BE2C (cell line): ENCODE measurements around the gene ZNF432.
A peak's percentile ranks its signal among the peaks of the same experiment; 100 is the strongest.

Source experiments
- DNase-seq: peaks from one replicate; pipeline ENCODE4 v3.0.0-alpha.2; 2020
- H3K27me3 ChIP-seq: fragments of 250-450 bp; sonication (Bioruptor Pico); 2 replicates; pipeline ENCODE4 v1.5.1; 2020; ENCODE audit warnings: mild to moderate bottlenecking
- H3K36me3 ChIP-seq: fragments of 250-450 bp; sonication (Bioruptor Pico); 2 replicates; pipeline ENCODE4 v1.5.1; 2020; ENCODE audit warnings: mild to moderate bottlenecking
- H3K4me1 ChIP-seq: fragments of 250-450 bp; sonication (Bioruptor Pico); 2 replicates; pipeline ENCODE4 v1.5.1; 2020
- H3K4me3 ChIP-seq: 2 replicates; pipeline ENCODE4 v1.5.1; 2011; ENCODE audit warnings: low read depth, low read length
- H3K9me3 ChIP-seq: fragments of 250-450 bp; sonication (Bioruptor Pico); 2 replicates; pipeline ENCODE4 v1.5.1; 2020
- CTCF ChIP-seq: IDR thresholded peaks from 2 replicates; pipeline ENCODE4 v1.5.1; 2012; ENCODE audit warnings: mild to moderate bottlenecking, low read depth, low read length

The ZNF432 gene

GRCh38 chr19:52007806-52008557, 40.7 kb downstream of the ZNF432 start, which contains the start of gene ZNF615:
Gene ZNF615 (minus strand): TSS chr19:52008211. CDS start chr19:52003711, 4,500 bp downstream.
- Histone ChIP-seq H3K4me1 (no peaks in the 10 kb centered on the region), H3K36me3 (peaks cover 15% of the 10 kb centered on the region), H3K27me3 (no peaks in the 10 kb centered on the region), H3K9me3 (no peaks in the 10 kb centered on the region; the same call in 1 of the 2 replicates), H3K4me3 (peak within 1 kb of the TSS; percentile 95)
- DNase-seq, result peak; percentile 90
- TF ChIP-seq CTCF, result no peak

GRCh38 chr19:52007451-52007805, 41.2 kb downstream of the ZNF432 start:
- Histone ChIP-seq H3K4me1 (no peaks in the 10 kb centered on the region), H3K9me3 (no peaks in the 10 kb centered on the region; the same call in 1 of the 2 replicates), H3K4me3 (peak overlapping the region; percentile 95), H3K27me3 (no peaks in the 10 kb centered on the region), H3K36me3 (peaks cover 10% of the 10 kb centered on the region)
- no peak for TF ChIP-seq CTCF
- peak; percentile 12 for DNase-seq

GRCh38 chr19:51994048-51994644, 54.5 kb downstream of the ZNF432 start:
- no peak for TF ChIP-seq CTCF
- no peaks in the 10 kb centered on the region for H3K4me1 ChIP-seq
- H3K36me3 ChIP-seq, result peaks cover 28% of the 10 kb centered on the region
- no peak overlapping the region for H3K4me3 ChIP-seq
- peaks cover 11% of the 10 kb centered on the region; the same call in 1 of the 2 replicates for H3K9me3 ChIP-seq
- no peak for DNase-seq
- no peaks in the 10 kb centered on the region for H3K27me3 ChIP-seq

GRCh38 chr19:51993422-51993821, 55.2 kb downstream of the ZNF432 start:
- peaks cover 21% of the 10 kb centered on the region for H3K36me3 ChIP-seq
- H3K9me3 ChIP-seq, result peaks cover 11% of the 10 kb centered on the region; the same call in 1 of the 2 replicates
- TF ChIP-seq CTCF, result no peak

GRCh38 chr19:51986309-51987291, 62.0 kb downstream of the ZNF432 start, which contains the start of gene ZNF350:
Gene ZNF350 (minus strand): TSS chr19:51986840. CDS start chr19:51974360, 12,480 bp downstream.
- H3K36me3 ChIP-seq, result no peaks in the 10 kb centered on the region; the same call in 1 of the 2 replicates
- no peaks in the 10 kb centered on the region for H3K27me3 ChIP-seq
- peak; percentile 84 for DNase-seq
- peaks cover 7% of the 10 kb centered on the region; the same call in 1 of the 2 replicates for H3K9me3 ChIP-seq
- TF ChIP-seq CTCF, result no peak
- peak within 1 kb of the TSS; percentile 93 for H3K4me3 ChIP-seq
- no peaks in the 10 kb centered on the region for H3K4me1 ChIP-seq

More at GRCh38 chr19:51993422-51993821, 55.2 kb downstream of the ZNF432 start:
- no peaks in the 10 kb centered on the region for H3K27me3 ChIP-seq
- no peak overlapping the region for H3K4me3 ChIP-seq
- no peak for DNase-seq
- H3K4me1 ChIP-seq, result no peaks in the 10 kb centered on the region
